Left lung (tissue), 10 donors: Measurements from ENCODE around the gene PAPOLB. TPM values are rescaled to one million over a fixed set of nuclear protein-coding genes. Genes with fewer than 3 reads are reported as not detected.

Experiments
- ATAC-seq: fragments of 200-7000 bp; cut with Tn5 transposase; one replicate; pipeline ENCODE4 v1.9.1; 2020; ENCODE audit warnings: moderate library complexity
- DNase-seq, 4 donors: peaks; one replicate each; pipeline ENCODE4 v3.0.0-alpha.2; 2013 to 2020
- H3K27ac ChIP-seq, 2 donors: fragments of 200-600 bp; sonication (generic) in 1 of 2; one replicate each; pipeline versions ENCODE4 v1.5.0 to v1.8.0; 2020 to 2021
- H3K27me3 ChIP-seq, 2 donors: fragments of 200-600 bp; sonication (generic) in 1 of 2; one replicate each; pipeline versions ENCODE4 v1.5.0 to v1.8.0; 2020 to 2021
- H3K36me3 ChIP-seq, 2 donors: fragments of 200-600 bp; sonication (generic) in 1 of 2; one replicate each; pipeline versions ENCODE4 v1.5.0 to v1.8.0; 2020 to 2021
- H3K4me1 ChIP-seq, 2 donors: fragments of 200-600 bp; one replicate each; pipeline ENCODE4 v1.8.0; 2021
- H3K4me3 ChIP-seq, 2 donors: fragments of 200-600 bp; sonication (generic) in 1 of 2; one replicate each; pipeline versions ENCODE4 v1.5.0 to v1.8.0; 2020 to 2021; ENCODE audit warnings: mild to moderate bottlenecking in 1 of 2
- H3K9me3 ChIP-seq, 2 donors: fragments of 200-600 bp; sonication (generic) in 1 of 2; one replicate each; pipeline versions ENCODE4 v1.5.0 to v1.8.0; 2020 to 2021
- CTCF ChIP-seq, 2 donors: fragments of 200-600 bp; sonication (generic) in 1 of 2; IDR thresholded peaks; one replicate each; pipeline versions ENCODE4 v1.5.0 to v1.8.0; 2021; ENCODE audit warnings: antibody characterized with exemption in 2 of 2
- intact Hi-C, 2 donors: fragments of 100-400 bp; cut with DNase I; formaldehyde crosslinking; loops; one replicate each; pipeline versions ENCODE4 v1.11.2 to v1.14.2; 2022
- polyA plus RNA-seq, 6 donors: library from polyadenylated mRNA; unstranded; fragments of 120-200 nt; gene quantifications; one replicate each; pipeline ENCODE4 v1.2.1, GENCODE V29; 2013; ENCODE audit not compliant: insufficient read length in 6 of 6
- total RNA-seq, 2 donors: library from RNA; stranded (reverse); fragmentation: NEBNext Ultra II Directional; extraction: Animal tissue kit (Norgen Biotek cat#: 25700); gene quantifications; one replicate each; pipeline ENCODE4 v1.2.1, GENCODE V29; 2021
- donor health status: DM: no; HTN: yes; CAD: no.
- donor health status: DM: no; HTN: no; CAD: no.

The PAPOLB gene
- total and polyA plus RNA-seq, 8 donors = 0.07 to 0.24 (median 0.14) TPM

- TF ChIP-seq CTCF (IDR thresholded peaks at IDR 0.05) = no peak
- peaks cover 0 to 3% of the 10 kb centered on the region in 2 donors for H3K9me3 ChIP-seq
- intact Hi-C loops = no loop called here
- DNase-seq = no peak
- ATAC-seq = no peak
- no peaks in the 10 kb centered on the region for H3K4me1 ChIP-seq
- no peaks in the 10 kb centered on the region for H3K36me3 ChIP-seq
- no peak overlapping the region for H3K27ac ChIP-seq
- no peak overlapping the region for H3K4me3 ChIP-seq
- no peaks in the 10 kb centered on the region for H3K27me3 ChIP-seq
Measured at GRCh38 chr7:4889682-4890081, 27.9 kb upstream of the PAPOLB start.

GRCh38 chr7:4888161-4888560 is 26.3 kb upstream of the PAPOLB start:
- ATAC-seq (no peak), DNase-seq (no peak)
- TF ChIP-seq CTCF (IDR thresholded peaks at IDR 0.05) = no peak
- Histone ChIP-seq H3K27ac (no peak overlapping the region), H3K4me1 (peaks cover 0 to 6% of the 10 kb centered on the region in 2 donors), H3K4me3 (no peak overlapping the region), H3K9me3 (no peaks in the 10 kb centered on the region), H3K36me3 (no peaks in the 10 kb centered on the region), H3K27me3 (peaks cover 0 to 12% of the 10 kb centered on the region in 2 donors)
- intact Hi-C loops = no loop called here

GRCh38 chr7:4886671-4887070 is 24.8 kb upstream of the PAPOLB start:
- intact Hi-C loops = no loop called here
- no peak for TF ChIP-seq CTCF (IDR thresholded peaks at IDR 0.05)
- H3K27ac ChIP-seq = no peak overlapping the region
- no peaks in the 10 kb centered on the region for H3K9me3 ChIP-seq
- H3K36me3 ChIP-seq = no peaks in the 10 kb centered on the region
- H3K4me3 ChIP-seq = no peak overlapping the region
- DNase-seq (no peak), ATAC-seq (no peak)
- H3K4me1 ChIP-seq = peaks cover 4 to 16% of the 10 kb centered on the region in 2 donors
- peaks cover 0 to 27% of the 10 kb centered on the region in 2 donors for H3K27me3 ChIP-seq

DNA sequence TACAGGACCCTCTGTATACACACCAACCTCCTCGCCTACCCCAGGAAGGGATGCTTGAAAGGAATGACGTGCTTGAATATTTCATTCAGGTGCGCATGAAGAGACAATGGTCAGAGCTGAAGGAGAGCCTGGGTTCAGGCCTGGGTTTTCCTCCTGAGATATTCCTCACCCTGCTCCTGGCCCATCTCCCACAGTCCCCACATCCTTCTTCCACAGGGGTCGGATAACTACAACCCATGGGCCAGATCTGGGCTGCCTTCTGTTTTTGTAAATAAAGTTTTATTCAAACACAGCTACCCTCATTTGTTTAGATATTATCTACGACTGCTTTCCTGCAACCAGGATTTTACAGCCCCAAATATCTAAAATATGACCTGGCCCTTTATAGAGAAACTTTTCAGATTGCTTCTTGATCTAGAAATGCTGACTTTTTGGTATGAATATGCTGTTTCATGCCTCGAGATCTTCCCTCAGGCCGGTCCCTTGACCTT is 23.5 kb upstream of the PAPOLB start:
- DNase-seq (no peak), ATAC-seq (no peak)
- intact Hi-C loops = no loop called here
- TF ChIP-seq CTCF (IDR thresholded peaks at IDR 0.05) = no peak
- no peaks in the 10 kb centered on the region for H3K36me3 ChIP-seq
- H3K27ac ChIP-seq = no peak overlapping the region
- H3K4me3 ChIP-seq = no peak overlapping the region
- no peaks in the 10 kb centered on the region for H3K9me3 ChIP-seq
- H3K4me1 ChIP-seq = peaks cover 4 to 18% of the 10 kb centered on the region in 2 donors
- peaks cover 0 to 30% of the 10 kb centered on the region in 2 donors for H3K27me3 ChIP-seq

DNA sequence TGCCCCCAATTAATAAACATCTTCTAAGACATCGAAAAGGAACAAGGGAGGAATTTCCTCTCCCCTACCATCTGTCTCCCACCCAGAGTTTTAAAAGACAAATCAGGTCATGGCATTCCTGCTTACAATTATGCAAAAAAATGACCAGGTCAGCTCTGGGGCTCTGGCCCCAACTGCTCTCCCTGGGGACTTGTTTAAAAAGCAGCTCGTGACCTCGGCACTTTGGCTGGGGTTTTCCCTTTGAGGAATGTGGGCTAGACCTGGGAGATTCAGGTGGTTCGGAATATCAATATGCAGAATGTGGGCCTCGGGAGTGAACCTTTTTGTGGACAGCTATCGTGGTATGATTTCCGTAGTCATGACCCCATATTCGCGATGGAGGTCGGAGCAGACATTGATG is 22.3 kb upstream of the PAPOLB start:
- ATAC-seq = no peak
- Histone ChIP-seq H3K36me3 (no peaks in the 10 kb centered on the region), H3K27ac (no peak overlapping the region), H3K4me3 (no peak overlapping the region), H3K4me1 (peaks cover 4 to 18% of the 10 kb centered on the region in 2 donors), H3K27me3 (peaks cover 0 to 30% of the 10 kb centered on the region in 2 donors), H3K9me3 (no peaks in the 10 kb centered on the region)
- TF ChIP-seq CTCF (IDR thresholded peaks at IDR 0.05) = no peak
- no peak for DNase-seq
- intact Hi-C loops = no loop called here
